Heart right ventricle (tissue), 16 donors: ENCODE data around the gene CXorf51B. TPM values are rescaled to one million over a fixed set of nuclear protein-coding genes. Genes with fewer than 3 reads are reported as not detected.
"Not testable (repeated sequence)": the region's sequence is repeated elsewhere in the genome, so short reads cannot be mapped to it uniquely, and the experiment has no call there.

Experiments used
- ATAC-seq, 8 donors: fragments of 200-7000 bp; cut with Tn5 transposase; one replicate each; pipeline ENCODE4 v1.9.1; 2020; ENCODE audit warnings: mild to moderate bottlenecking in 8 of 8, moderate library complexity in 8 of 8, moderate number of reproducible peaks in 1 of 8
- DNase-seq, 2 donors: peaks; one replicate each; pipeline ENCODE4 v3.0.0-alpha.2; 2020
- H3K27ac ChIP-seq, 10 donors: fragments of 200-600 bp; sonication (generic) in 2 of 10; one replicate each; pipeline versions ENCODE4 v1.5.0 to v1.8.0; 2020 to 2022; ENCODE audit warnings: mild to moderate bottlenecking in 3 of 10
- H3K27me3 ChIP-seq, 7 donors: fragments of 200-600 bp; one replicate each; pipeline ENCODE4 v1.8.0; 2021 to 2022; ENCODE audit warnings: mild to moderate bottlenecking in 2 of 7
- H3K36me3 ChIP-seq, 9 donors: fragments of 200-600 bp; sonication (generic) in 1 of 9; one replicate each; pipeline versions ENCODE4 v1.5.0 to v1.8.0; 2020 to 2022; ENCODE audit warnings: mild to moderate bottlenecking in 2 of 9
- H3K4me1 ChIP-seq, 9 donors: fragments of 200-600 bp; sonication (generic) in 1 of 9; one replicate each; pipeline versions ENCODE4 v1.5.0 to v1.8.0; 2020 to 2022; ENCODE audit warnings: mild to moderate bottlenecking in 4 of 9
- H3K4me3 ChIP-seq, 10 donors: fragments of 200-600 bp; sonication (generic) in 2 of 10; one replicate each; pipeline versions ENCODE4 v1.5.0 to v1.8.0; 2020 to 2022; ENCODE audit warnings: mild to moderate bottlenecking in 7 of 10, moderate library complexity in 2 of 10
- H3K9me3 ChIP-seq, 11 donors: fragments of 200-600 bp in 10 of 11; sonication (generic) in 2 of 11; one replicate each; pipeline versions ENCODE4 v1.5.0 to v1.8.0; 2013 to 2022; ENCODE audit warnings: mild to moderate bottlenecking in 2 of 11, control low read depth in 1 of 11, moderate library complexity in 1 of 11
- CTCF ChIP-seq, 9 donors: fragments of 200-600 bp; sonication (generic) in 2 of 9; IDR thresholded peaks; one replicate each; pipeline versions ENCODE4 v1.5.0 to v1.8.0; 2021 to 2022; ENCODE audit warnings: antibody characterized with exemption in 9 of 9, mild to moderate bottlenecking in 5 of 9, moderate library complexity in 1 of 9
- WGBS, 2 donors: extraction: QIAGEN DNeasy Blood & Tissue Kit; methylation state at CpG; one replicate each; pipeline ENCODE4 v1.1.7; 2013; ENCODE audit warnings: inconsistent platforms in 1 of 2; 5-methylcytosine and 5-hydroxymethylcytosine counted together
- intact Hi-C, 10 donors: fragments of 100-400 bp; cut with DNase I; formaldehyde crosslinking; loops; one replicate each; pipeline versions ENCODE4 v1.11.1 to v1.14.2; 2022
- long read RNA-seq, 3 donors: library from polyadenylated mRNA; unstranded; transcript quantifications; one replicate each; pipeline ENCODE4 v2.0.0, GENCODE V29; 2020 to 2021
- polyA plus RNA-seq, 2 donors: library from polyadenylated mRNA; stranded (reverse); fragments of 200-250 nt; gene quantifications; one replicate each; pipeline ENCODE4 v1.2.3, GENCODE V29; 2013
- total RNA-seq, 10 donors: library from RNA; stranded (reverse); fragmentation: NEBNext Ultra II Directional in 3 of 10; extraction: Animal tissue kit (Norgen Biotek cat#: 25700) in 3 of 10; gene quantifications; one replicate each; pipeline versions ENCODE4 v1.2.1 to v1.2.4, GENCODE V29; 2021 to 2023
- donor health status: Arrhythmogenic right ventricular cardiomyopathy.
- donor health status: ischemic (EF 13 %, LVEDD 7.1; RV severe dilation, severe dysfunction).
- donor health status: healthy with polysubstance abuse.
- donor health status: DM: no; HTN: yes; CAD: no.
- donor health status: DM: no; HTN: no; CAD: no.
- donor health status: ischemic (EF 25% LVEDD 6.9; RV normal size, moderate dysfunction).
- donor health status: ischemic (EF 25% LVEDD 5.7; RV mildly dilated, moderate dysfunction).
- donor health status: healthy.
- donor health status: DM: yes; HTN: yes; CAD: no.
- donor health status: Ischemic cardiomyopathy.
- donor health status: ischemic (EF 35%, LVEDD 5.7; RV mildly dilated, moderate dysfunction).
- donor health status: nonischemic (EF 11% LVEDD 7.7; RV severe dilation, severe dysfunction).
- donor health status: DM: yes; HTN: yes; CAD: no.
- donor health status: PGD.
- donor health status: ischemic (EF 29% LVEDD 5.4; RV normal size, mild dysfunction).
- donor health status: nonischemic (EF 23%, LVEDD 6.1; RV moderate dilation, normal function).

CXorf51B gene
- total RNA-seq (not detected), polyA plus RNA-seq (not detected)
- long read RNA-seq, donor 1: 0 reads
- long read RNA-seq, donor 2: 0 reads
- long read RNA-seq, donor 3: 0 reads

- H3K4me1 ChIP-seq, H3K9me3 ChIP-seq, H3K4me3 ChIP-seq, ATAC-seq, intact Hi-C loops, DNase-seq, H3K27ac ChIP-seq, H3K27me3 ChIP-seq, H3K36me3 ChIP-seq: not testable (repeated sequence)
- no CpG with 5 or more reads among the region's 3 CpGs for WGBS, 2 donors
These were observed at the start of gene CXorf51B for GRCh38 chrX:146809471-146809870. TSS of gene CXorf51B (plus strand) at chrX:146809771. CDS start at chrX:146809792, 21 bp downstream.

- H3K4me3 ChIP-seq, intact Hi-C loops, H3K9me3 ChIP-seq, H3K36me3 ChIP-seq, DNase-seq, ATAC-seq, H3K27me3 ChIP-seq, H3K27ac ChIP-seq, H3K4me1 ChIP-seq: not testable (repeated sequence)
- WGBS, 2 donors: no CpG with 5 or more reads among the region's 3 CpGs
These were observed 5.1 kb downstream of the CXorf51B start, which contains the start of gene CXorf51A for GRCh38 chrX:146814644-146815043. TSS of gene CXorf51A (minus strand) at chrX:146814744. CDS start at chrX:146814723, 21 bp downstream.

- DNase-seq: no peak
- Histone ChIP-seq H3K27me3 (no peaks in the 10 kb centered on the region), H3K4me3 (no peak overlapping the region), H3K27ac (no peak overlapping the region), H3K36me3 (no peaks in the 10 kb centered on the region), H3K4me1 (no peaks in the 10 kb centered on the region), H3K9me3 (peaks cover 0 to 15% (median 0%) of the 10 kb centered on the region in 11 donors)
- ATAC-seq: no peak
- intact Hi-C loops: no loop called here
- TF ChIP-seq CTCF (IDR thresholded peaks at IDR 0.05): no peak
- 64 to 82% methylated on average over 4 of the region's 4 CpGs for WGBS, 2 donors
These were observed 22.4 kb downstream of the CXorf51B start for GRCh38 chrX:146831994-146832393.

- 49 to 61% methylated on average over 2 of the region's 2 CpGs for WGBS, 2 donors
- intact Hi-C loops: no loop called here
- Histone ChIP-seq H3K9me3 (no peaks in the 10 kb centered on the region), H3K27me3 (no peaks in the 10 kb centered on the region), H3K4me3 (no peak overlapping the region), H3K27ac (no peak overlapping the region), H3K36me3 (no peaks in the 10 kb centered on the region), H3K4me1 (no peaks in the 10 kb centered on the region)
- DNase-seq: no peak
- TF ChIP-seq CTCF (IDR thresholded peaks at IDR 0.05): no peak
- ATAC-seq: no peak
These were observed 44.7 kb downstream of the CXorf51B start for GRCh38 chrX:146854281-146854680.

Other genes starting within 250 kb of the CXorf51B start
- gene CXorf51A, start 5.0 kb downstream of the CXorf51B start, total RNA-seq: not detected
- not detected for gene CXorf51A, start 5.0 kb downstream of the CXorf51B start, polyA plus RNA-seq